ENCODE results near the gene RMND5A. TPM values are rescaled to one million over a fixed set of nuclear protein-coding genes. Genes with fewer than 3 reads are reported as not detected.

The RMND5A gene
- total RNA-seq, 2 donors from 2014 or later = 50.0 to 61.9 TPM

DNA sequence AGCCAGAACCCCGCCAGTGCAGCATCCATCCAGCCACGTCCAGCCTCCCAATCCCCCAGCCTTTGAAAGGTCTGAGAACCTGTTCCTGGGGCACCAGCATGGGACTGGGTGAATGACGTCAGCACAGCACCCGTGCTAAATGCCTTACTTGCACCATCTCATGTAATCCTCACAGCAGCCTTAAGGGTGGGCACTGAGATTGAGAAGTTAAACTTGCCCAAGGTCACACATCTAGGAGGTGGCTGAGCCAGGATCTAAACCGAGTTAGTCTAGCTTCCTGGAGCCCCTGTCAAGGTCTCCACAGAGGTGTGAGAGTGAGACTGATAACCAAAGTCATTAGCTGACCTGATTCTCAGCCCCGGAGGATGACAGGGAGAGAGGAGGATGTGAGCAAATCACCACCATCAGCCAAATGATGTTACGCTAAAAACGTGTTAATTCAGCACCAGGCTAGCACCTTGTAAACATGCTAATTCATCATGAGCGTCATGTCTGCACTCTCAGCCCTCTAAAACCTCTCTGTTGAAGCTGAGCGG lies 66.0 kb downstream of the RMND5A start:
- intact Hi-C loops (cut with DNase I) = no loop called here
- DNase-seq = no peak

DNA sequence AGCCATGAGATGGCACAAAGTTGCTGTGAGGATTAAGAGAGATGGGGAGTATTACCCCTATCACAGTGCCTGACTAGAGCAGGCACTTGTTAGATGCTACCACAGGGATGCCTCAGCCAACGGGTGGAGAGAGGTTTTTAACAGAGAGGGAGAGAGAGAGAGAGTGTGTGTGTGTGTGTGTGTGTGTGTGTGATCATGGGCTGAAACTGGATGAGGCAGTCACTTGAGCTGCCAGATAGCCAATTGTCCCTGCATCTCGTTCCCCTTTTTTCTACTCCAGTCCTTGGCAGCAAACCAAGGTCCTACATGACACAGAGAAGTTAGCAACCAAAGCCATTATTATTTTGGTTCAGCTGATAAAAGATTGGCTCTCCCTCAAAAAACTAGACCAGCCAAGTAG lies 67.6 kb downstream of the RMND5A start:
- peak; percentile 67 to 78 for ATAC-seq
- intact Hi-C loops (cut with DNase I) = no loop called here
- DNase-seq = peak; percentile 59

More for the DNA sequence above, 66.0 kb downstream of the RMND5A start:
- ATAC-seq = no peak

DNA sequence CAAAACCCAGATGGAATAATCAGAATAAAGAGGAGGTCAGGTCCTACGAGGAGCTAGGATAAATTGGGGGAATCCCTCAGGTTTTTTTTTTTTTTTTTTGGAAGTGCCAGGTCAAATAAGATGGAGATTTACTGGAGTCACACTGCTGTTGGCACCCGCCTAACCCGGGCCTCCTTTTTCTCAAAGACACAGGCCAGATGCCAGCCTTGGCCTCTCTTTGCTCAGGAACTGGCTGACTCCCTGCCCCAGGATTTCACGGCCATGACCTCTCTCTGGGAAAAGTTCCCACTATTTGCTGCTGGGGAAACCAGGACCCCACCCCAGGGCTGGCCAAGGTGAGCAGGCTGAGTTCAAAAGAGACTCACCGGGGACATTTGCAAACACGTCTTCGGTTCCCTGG lies 68.1 kb downstream of the RMND5A start:
- peak; percentile 73 to 78 for ATAC-seq
- DNase-seq = peak; percentile 65
- intact Hi-C loops (cut with DNase I) = no loop called here

DNA sequence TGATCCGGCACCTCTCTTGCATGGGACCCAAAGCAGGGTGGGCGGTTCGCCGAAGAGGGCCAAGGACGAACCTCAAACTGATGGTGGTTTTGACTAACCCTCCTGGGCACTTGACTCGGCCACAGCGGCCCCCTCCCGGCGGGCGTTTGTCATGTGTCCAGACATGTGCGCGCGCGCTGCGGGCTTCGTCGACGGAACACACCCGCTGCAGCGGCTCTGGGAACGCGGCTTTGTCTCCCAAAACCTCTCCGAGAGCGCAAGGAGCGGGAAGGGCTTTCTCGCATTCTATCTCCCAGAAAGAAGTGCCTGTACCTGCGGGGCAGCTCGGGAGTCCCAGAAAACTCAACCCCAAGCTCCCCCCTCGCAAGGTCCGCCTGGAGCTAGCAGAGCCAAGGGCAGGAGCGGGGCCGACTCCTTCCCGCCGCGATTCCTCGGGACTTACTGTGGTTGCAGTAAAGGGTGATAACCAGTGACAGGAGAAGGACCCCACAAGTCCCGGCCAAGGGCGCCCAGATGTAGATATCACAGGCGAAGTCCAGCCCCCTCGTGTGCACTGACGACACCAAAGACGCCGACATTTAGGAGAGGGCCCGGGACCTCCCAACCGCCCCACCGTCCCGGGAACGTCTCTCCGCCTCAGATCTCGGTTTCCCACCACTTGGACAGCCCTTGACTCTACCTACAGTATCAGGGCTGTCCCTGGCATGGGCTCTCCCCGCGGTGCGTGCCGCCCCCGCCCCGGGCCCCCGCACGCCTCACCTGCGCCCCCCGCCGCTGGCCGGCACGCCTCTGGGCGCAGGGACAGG lies 69.0 kb downstream of the RMND5A start:
- peak; percentile 29 for DNase-seq
- peak in 1 of 2 donors; percentile 18 for ATAC-seq
- intact Hi-C loops (cut with DNase I) = no loop called here

DNA sequence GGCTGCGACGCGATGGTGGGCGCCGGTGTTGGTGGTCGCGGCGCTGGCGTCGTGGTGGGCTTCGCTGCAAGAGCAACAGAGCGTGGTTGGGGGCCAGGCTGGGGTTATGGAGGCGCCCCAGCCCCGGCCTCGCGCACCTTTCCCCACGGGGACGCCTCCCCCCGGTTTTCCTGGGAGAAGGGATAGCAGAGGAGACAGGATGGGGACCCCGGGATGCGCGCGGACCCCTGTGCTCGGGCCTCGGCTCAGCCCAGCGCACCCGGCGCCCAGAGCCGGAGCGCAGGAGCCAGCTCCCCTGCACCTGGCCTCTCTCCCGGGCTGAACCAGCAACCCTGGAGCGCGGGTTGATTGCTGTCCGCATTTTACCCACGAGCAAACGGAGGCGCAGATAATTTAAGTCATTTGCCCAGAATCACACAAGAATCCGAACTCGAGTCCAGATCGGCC lies 69.6 kb downstream of the RMND5A start:
- ATAC-seq = no peak

DNA sequence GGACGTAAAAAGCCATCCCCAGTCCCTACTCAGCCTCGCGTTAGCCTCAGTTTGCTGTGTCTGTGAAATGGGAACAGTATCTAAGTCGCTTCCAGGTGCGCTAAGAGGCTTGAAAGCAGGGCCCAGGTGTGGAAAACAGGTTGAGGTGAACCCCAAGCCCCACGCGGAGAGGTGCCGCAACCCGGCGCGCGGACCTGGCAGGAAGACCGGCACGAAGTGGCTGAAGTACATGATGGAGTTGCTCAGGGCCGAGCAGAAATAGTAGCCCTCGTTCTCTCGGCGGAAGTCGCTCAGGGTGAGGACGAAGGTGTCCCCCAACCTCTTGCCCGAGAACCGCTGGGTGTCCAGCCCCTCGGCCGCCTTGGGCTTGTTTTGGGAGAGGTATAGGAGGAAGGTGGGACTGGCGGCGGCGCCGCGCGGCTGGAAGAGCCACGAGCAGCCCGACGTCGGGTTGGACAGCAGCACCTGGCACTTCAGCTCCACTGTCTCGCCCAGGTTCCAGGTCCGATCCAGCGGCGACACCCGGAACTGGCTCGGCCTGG lies 70.1 kb downstream of the RMND5A start:
- no peak for ATAC-seq
- no peak for DNase-seq
- intact Hi-C loops (cut with DNase I) = no loop called here

More for the DNA sequence above, 69.6 kb downstream of the RMND5A start:
- intact Hi-C loops (cut with DNase I) = no loop called here
- no peak for DNase-seq

DNA sequence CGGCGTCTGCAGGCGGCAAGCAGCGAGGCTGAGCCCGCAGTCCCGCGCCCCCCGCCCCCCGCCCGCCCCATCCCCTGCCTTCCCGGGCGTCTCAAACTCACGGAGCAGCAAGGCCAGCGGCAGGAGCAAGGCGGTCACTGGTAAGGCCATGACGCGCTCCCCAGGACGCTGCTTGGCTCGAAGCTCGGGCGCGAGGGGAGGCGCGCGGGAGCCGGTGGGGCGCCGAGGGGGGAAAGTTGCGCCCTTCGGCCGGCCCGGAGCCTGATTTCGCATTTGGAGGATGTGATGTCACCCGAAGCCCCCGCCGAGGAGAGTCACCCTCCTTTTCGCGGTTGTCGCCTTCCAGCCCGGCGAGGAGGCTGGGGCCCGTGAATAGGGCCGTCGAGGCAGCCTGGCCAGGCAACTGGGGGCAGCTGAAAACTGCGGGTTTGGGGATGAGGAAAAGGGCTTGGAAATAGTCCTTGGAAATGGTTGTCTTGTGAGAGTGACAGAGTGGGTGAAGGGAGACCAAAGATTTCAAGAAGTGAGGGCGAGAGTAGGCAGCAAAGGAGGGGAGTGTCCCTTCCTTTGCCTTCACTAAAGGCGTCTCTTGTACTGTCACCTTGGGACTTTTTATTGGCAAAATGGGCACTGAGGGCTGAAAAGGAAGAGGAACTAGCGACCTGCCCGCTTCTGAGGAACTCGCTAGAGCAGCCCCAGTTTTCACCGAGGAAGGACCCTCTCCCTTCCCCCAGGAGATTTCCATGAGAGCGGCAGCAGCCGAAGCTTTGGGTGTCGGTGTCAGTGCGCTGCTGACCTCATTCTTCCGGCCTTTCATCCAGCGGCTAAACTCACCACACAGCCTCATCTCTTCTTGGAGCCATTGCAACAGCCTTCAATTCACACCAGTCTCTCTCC lies 70.8 kb downstream of the RMND5A start, which contains the start of gene CD8A:
Gene CD8A (minus strand): TSS at position 238 of the 897 bp plus-strand sequence. CDS start 88 bp downstream, at position 150.
- ATAC-seq = peak in 1 of 2 donors; percentile 4
- intact Hi-C loops (cut with DNase I) = no loop called here
- DNase-seq = no peak

DNA sequence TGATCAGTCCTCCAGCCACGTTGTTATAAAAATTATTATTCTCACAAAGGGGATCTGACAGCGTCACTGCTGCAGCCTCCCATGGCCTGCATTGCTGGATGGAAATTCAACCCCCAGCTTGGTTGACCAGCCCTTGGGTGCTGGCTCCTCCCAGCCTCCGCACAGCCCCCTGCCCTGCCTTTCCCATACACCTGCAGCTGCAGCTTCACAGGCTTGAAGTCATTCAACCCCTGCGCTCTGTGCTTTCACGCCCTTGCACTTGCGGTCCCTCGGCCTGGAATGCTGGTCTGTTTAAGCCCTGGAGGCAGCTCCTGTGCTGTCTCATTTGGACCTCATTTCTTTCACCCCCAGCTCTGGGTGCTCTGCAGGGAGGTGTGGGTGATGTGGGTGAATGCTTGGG lies 71.5 kb downstream of the RMND5A start:
- ATAC-seq = no peak
- intact Hi-C loops (cut with DNase I) = no loop called here
- no peak for DNase-seq

DNA sequence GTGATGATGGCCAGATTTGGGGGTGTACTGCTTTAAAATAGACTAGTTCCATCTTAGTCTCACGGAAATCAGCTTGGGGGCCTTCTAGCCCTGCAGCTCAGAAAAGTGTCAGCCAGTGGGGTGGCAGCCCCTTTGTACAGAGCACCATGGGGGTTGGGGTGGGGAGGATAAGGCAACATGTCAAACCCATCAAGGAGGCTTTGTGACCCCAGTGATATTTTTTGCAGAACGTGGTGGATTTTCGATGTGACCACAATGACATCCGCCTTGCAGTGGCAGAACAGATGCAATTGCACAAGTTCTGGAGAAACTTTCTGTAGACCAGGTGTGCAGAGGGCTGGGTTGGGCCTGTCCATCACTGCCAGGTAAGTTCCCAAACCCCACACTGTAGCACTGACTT lies 73.7 kb downstream of the RMND5A start:
- DNase-seq (no peak), ATAC-seq (no peak)
- intact Hi-C loops (cut with DNase I) = no loop called here

DNA sequence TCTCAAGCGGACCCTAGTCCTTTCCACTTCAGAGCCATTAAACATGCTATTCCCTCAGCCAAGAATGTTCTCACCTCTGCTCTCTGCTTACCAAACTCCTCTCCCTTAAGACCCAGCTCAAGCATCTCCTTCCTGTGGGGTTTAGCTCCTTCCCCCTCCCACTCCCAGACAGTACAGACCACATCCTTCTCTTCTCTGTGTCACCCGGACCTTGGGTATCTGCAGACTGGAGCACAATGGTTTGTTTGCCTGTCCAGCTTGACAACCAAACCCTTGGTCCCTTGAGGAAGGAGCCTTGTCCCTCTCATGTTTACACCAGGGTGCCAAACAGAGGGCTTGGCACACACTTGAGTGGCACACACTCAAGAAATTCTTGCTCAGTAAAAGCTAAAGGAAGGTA lies 74.8 kb downstream of the RMND5A start:
- ATAC-seq (no peak), DNase-seq (no peak)
- intact Hi-C loops (cut with DNase I) = no loop called here

DNA sequence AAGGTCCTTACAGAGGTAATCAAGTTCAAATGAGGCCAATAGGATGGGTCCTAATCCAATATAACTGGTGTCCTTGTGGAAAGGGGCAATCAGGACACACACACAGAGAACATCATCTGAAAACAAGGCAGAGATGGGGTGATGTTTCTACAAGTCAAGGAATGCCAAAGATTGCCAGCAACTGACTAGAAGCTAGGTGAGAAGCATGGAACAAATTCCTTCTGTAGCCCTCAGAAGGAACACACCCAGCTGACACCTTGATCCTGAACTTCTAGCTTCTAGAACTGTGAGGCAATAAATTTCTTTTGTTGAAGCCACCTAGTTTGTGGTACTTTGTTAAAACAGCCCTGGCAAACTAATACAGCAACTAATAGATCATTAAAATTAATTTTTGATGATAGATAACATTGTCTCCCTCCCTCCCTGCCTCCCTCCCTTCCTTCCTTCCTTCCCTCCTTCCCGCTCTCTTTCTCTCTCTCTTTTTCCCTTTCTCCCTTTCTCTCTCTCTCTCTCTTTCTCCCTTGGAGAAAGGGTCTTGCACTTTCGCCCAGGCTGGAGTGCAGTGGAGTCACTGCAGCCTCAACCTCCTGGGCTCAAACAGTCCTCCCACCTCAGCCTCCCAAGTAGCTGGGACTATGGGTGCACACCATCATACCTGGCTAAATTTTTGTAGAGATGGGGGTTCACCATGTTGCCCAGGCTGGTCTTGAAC lies 80.9 kb downstream of the RMND5A start:
- ATAC-seq = no peak
- intact Hi-C loops (cut with DNase I) = no loop called here
- DNase-seq = no peak

DNA sequence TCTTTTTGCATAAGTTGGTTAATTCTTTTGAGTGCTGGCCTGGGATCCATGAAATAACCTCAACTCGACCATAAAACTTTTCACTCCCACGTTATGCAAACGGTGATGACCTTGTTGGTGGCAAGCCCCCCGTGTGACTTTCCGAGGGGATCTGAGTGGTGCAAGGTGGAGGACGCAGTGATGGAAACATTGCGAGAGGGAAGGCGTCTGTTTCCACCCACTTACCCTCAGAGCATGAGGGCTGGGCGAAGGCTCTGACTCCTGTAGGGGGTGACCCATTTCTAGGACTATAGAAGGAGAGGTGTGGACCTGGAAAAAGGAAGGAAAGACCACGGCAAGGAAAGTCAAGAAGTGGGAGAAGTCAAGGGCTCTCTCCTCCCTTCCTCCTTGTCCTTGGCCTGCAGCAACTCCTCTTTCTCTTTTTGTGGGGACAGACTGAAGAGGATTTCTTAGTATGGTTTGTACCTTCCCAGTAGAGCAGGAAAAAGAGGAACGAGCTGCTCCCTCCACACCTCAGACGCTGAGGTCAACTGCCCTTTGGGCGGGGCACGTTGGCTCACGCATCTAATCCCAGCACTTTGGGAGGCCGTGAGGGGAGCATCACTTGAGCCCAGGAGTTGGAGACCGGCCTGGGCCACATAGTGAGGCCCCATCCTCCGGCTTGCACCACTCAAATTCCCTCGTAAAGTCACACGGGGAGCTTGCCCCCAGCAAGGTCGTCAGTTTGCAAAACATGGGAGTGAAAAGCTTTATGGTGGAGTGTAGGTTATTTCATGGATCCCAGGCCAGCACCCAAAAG lies 86.2 kb downstream of the RMND5A start:
- intact Hi-C loops (cut with DNase I) = no loop called here
- ATAC-seq = no peak
- no peak for DNase-seq

DNA sequence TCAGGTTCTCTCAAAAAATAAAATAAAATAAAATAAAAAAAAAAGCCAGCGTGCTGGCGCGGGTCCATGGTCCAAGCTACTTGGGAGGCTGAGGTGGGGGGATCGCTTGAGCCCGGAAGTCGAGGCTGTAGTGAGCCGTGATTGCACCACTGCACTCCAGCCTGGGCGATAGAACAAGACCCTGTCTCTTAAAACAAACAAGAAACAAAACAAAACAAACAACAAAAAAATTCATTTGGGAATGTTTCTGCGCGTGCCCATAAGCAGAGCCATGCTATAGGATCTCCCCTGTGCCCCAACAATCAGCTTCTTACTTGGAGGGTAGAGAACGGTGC lies 87.0 kb downstream of the RMND5A start:
- DNase-seq (no peak), ATAC-seq (no peak)
- intact Hi-C loops (cut with DNase I) = no loop called here

DNA sequence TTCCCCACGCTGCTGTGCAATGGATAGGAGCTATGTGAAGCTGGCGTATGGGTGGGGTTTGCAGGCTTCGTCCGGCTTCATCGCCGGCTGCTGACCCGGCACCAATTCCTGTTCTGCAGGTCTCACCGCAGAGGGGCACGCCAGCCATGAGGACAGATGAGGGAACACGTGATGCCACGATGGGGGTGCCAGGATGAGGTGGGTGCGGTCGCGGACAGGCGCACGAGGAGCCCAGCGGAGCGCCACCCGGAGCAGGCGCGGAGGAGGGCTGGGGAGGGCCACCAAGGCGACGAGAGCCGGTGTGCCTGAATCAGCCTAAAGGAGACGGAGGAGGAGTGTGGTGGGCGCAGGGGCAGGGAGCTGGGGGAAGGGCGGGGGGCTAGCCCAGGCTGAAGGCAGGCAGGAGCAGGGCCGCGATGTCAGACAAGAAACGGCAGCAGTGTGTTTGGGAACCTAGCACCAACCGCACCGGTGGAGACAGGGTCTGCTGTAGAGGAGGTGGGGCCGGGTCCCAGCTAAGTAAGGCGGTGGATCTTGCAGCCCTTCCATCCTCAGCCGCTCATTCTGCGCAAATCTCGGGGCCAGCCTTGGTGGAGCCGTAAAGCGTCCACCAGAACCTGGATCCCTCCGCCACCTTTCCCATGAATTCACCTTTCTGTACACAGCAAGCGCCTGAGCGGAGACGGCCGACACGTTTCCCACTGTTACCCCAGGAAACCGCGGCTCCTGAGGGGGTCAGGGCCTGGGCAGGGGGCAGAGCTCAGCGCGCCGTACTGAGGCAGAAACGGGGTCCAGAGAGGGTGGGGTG lies 87.6 kb downstream of the RMND5A start:
- intact Hi-C loops (cut with DNase I) = no loop called here
- peak; percentile 56 for DNase-seq
- peak; percentile 71 to 75 for ATAC-seq

DNA sequence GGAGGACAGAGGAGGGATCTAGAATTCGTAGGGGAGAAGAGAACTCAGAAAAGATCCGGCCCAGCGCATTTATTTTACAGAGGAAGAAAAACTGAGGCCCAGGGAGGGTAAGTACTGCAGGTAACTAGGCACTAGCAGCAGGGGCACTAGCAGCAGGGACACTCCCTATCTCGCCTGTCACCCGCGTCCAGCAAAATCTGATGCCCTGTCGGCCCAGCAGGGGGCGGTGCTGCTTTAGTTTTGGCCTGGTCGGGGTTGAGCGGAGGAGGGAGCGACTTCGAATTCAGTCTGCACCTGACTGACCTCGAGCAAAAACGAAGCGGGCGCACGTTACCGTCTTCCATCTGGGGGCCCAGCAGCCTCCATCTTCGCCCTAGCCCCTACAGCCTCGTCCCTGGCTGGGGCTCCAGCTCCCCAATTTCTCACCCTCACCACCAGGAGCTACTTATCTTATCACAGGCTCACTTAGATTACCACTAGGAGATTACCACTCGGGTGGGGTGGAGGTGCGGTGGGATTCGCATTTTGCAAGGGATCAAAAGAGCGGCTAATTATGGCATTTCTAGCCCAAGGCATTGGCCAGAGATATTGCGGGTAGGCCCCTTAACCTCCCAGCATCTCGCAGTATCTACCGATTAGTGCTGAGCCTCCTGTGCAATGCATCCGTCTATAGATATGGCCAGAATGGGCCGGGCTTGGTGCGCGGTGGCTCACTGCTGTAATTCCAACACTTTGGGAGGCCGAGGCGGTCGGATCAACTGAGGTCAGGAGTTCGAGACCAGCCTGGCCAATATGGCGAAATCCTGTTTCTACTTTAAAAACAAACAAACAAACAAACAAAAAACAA lies 88.4 kb downstream of the RMND5A start:
- intact Hi-C loops (cut with DNase I) = no loop called here
- DNase-seq (peak; percentile 84), ATAC-seq (peak; percentile 95 to 96)

DNA sequence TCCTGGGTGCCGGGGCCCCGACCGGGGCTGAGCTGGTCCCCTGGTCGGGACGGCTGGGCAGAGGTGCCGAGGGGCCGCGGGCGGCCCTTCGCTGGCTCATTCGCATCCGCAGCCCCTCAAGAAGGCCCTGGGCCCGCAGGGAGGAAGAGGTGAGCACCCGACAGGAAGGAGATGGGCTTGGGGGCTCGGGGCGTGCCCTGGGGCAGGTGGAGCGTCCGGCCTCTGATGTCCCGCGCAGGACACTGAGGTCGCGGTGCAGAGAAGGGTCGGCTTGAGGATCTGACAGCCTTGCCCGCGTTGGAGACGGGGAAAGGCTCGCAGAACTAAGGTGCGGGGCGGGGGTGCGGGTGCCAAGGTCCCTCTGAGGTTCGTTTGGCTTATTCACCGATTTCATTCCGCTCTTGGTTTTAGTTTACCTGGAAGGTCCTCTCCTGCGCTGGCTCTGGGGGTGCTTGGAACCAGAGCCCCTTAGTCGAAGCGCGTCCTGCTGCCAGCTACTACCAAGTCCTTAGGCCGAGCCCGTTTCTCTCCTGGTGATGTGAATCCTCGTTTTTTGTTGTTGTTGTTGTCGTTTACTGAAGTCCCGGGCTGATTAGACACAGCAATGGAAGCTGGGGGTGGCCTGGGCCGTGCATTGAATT lies 89.5 kb downstream of the RMND5A start:
- ATAC-seq = no peak
- intact Hi-C loops (cut with DNase I) = no loop called here
- no peak for DNase-seq
